H1 (cell line): Measurements from ENCODE around the gene TNS3. TPM values are rescaled to one million over a fixed set of nuclear protein-coding genes. Genes with fewer than 3 reads are reported as not detected.

ENCODE experiments used
- CTBP2 ChIP-seq: IDR thresholded peaks from 2 replicates; pipeline ENCODE4 v1.7.0; 2011; ENCODE audit warnings: borderline replicate concordance, mild to moderate bottlenecking, moderate library complexity, mixed read lengths, low read length; ENCODE audit not compliant: insufficient read depth, insufficient read length
- FOSL1 ChIP-seq: IDR thresholded peaks from 2 replicates; pipeline ENCODE4 v1.6.1; 2011; ENCODE audit warnings: mild to moderate bottlenecking, low read depth, low read length, moderate library complexity; ENCODE audit not compliant: insufficient read depth
- KDM5A ChIP-seq: fragments of 200-600 bp; IDR thresholded peaks from 2 replicates; pipeline ENCODE4 v1.7.1; 2012; ENCODE audit warnings: mild to moderate bottlenecking, low read length, inconsistent platforms, mixed read lengths
- NANOG ChIP-seq: IDR thresholded peaks from 2 replicates; pipeline ENCODE4 v1.6.1; 2011; ENCODE audit warnings: low read length, low read depth, mild to moderate bottlenecking, inconsistent platforms; ENCODE audit not compliant: insufficient read depth, poor library complexity, severe bottlenecking
- polyA plus RNA-seq, 7 experiments: library from polyadenylated mRNA; depleted of rRNA in 3 of 7; stranded (reverse) in 5 of 7; unstranded in 2 of 7; fragments of >200 nt in 5 of 7; fragments of 200-250 nt in 2 of 7; gene quantifications; 1 replicate in 5 of 7; 2 replicates in 1 of 7; 4 replicates in 1 of 7; pipeline versions ENCODE4 v1.2.1 to v1.2.3, GENCODE V29; 2011 to 2013; ENCODE audit warnings: missing spikeins in 2 of 7, mixed read lengths in 2 of 7
- total RNA-seq: library from RNA; stranded (reverse); fragmentation: NEBNext Ultra II Directional; extraction: Animal tissue kit (Norgen Biotek cat#: 25700); gene quantifications from 2 replicates; pipeline ENCODE4 v1.2.1, GENCODE V29; 2021
- TF ChIP-seq, protein P1 (sequence below): fragments of 300-600 bp; sonication (generic); IDR thresholded peaks from 2 replicates; pipeline ENCODE4 v1.7.1; 2012; ENCODE audit warnings: low read length, moderate library complexity, mild to moderate bottlenecking, inconsistent platforms; ENCODE audit not compliant: insufficient replicate concordance

The TNS3 gene
- total and polyA plus RNA-seq, 2 of the 8 experiments (the other 6 are each of a cell fraction or from before 2014, with no cell fraction given) = 11.9 to 24.2 TPM

DNA sequence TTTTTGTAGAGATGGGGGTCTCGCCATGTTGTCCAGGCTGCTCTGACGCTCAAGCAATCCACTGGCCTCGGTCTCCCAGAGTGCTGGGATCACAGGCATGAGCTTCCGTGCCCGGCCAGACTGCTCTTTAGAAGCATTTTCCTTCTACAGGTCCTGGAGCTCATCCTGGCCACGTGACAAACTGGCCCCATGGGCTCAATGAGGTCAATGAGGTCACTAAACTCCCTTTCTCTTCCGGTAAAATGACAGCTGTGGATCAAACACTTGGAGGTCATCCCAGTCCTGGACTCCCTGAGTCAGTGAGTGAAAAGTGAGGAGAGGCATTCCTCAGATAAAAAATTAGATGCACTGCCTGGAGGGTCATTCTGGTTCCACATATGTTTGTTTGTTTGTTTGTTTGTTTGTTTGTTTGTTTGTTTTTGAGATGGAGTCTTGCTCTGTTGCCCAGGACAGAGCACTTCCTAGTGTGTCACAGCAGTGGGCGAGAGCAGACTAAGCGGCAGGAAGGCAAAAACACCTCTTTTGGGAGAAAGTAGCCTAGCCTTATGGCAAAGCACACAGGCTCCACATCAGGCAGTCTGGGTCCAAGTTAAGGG, 134.9 kb downstream of the TNS3 start (continued):
- no peak for TF ChIP-seq KDM5A
- TF ChIP-seq CTBP2 = no peak
- TF ChIP-seq FOSL1 = no peak
- TF ChIP-seq, protein P1, sequence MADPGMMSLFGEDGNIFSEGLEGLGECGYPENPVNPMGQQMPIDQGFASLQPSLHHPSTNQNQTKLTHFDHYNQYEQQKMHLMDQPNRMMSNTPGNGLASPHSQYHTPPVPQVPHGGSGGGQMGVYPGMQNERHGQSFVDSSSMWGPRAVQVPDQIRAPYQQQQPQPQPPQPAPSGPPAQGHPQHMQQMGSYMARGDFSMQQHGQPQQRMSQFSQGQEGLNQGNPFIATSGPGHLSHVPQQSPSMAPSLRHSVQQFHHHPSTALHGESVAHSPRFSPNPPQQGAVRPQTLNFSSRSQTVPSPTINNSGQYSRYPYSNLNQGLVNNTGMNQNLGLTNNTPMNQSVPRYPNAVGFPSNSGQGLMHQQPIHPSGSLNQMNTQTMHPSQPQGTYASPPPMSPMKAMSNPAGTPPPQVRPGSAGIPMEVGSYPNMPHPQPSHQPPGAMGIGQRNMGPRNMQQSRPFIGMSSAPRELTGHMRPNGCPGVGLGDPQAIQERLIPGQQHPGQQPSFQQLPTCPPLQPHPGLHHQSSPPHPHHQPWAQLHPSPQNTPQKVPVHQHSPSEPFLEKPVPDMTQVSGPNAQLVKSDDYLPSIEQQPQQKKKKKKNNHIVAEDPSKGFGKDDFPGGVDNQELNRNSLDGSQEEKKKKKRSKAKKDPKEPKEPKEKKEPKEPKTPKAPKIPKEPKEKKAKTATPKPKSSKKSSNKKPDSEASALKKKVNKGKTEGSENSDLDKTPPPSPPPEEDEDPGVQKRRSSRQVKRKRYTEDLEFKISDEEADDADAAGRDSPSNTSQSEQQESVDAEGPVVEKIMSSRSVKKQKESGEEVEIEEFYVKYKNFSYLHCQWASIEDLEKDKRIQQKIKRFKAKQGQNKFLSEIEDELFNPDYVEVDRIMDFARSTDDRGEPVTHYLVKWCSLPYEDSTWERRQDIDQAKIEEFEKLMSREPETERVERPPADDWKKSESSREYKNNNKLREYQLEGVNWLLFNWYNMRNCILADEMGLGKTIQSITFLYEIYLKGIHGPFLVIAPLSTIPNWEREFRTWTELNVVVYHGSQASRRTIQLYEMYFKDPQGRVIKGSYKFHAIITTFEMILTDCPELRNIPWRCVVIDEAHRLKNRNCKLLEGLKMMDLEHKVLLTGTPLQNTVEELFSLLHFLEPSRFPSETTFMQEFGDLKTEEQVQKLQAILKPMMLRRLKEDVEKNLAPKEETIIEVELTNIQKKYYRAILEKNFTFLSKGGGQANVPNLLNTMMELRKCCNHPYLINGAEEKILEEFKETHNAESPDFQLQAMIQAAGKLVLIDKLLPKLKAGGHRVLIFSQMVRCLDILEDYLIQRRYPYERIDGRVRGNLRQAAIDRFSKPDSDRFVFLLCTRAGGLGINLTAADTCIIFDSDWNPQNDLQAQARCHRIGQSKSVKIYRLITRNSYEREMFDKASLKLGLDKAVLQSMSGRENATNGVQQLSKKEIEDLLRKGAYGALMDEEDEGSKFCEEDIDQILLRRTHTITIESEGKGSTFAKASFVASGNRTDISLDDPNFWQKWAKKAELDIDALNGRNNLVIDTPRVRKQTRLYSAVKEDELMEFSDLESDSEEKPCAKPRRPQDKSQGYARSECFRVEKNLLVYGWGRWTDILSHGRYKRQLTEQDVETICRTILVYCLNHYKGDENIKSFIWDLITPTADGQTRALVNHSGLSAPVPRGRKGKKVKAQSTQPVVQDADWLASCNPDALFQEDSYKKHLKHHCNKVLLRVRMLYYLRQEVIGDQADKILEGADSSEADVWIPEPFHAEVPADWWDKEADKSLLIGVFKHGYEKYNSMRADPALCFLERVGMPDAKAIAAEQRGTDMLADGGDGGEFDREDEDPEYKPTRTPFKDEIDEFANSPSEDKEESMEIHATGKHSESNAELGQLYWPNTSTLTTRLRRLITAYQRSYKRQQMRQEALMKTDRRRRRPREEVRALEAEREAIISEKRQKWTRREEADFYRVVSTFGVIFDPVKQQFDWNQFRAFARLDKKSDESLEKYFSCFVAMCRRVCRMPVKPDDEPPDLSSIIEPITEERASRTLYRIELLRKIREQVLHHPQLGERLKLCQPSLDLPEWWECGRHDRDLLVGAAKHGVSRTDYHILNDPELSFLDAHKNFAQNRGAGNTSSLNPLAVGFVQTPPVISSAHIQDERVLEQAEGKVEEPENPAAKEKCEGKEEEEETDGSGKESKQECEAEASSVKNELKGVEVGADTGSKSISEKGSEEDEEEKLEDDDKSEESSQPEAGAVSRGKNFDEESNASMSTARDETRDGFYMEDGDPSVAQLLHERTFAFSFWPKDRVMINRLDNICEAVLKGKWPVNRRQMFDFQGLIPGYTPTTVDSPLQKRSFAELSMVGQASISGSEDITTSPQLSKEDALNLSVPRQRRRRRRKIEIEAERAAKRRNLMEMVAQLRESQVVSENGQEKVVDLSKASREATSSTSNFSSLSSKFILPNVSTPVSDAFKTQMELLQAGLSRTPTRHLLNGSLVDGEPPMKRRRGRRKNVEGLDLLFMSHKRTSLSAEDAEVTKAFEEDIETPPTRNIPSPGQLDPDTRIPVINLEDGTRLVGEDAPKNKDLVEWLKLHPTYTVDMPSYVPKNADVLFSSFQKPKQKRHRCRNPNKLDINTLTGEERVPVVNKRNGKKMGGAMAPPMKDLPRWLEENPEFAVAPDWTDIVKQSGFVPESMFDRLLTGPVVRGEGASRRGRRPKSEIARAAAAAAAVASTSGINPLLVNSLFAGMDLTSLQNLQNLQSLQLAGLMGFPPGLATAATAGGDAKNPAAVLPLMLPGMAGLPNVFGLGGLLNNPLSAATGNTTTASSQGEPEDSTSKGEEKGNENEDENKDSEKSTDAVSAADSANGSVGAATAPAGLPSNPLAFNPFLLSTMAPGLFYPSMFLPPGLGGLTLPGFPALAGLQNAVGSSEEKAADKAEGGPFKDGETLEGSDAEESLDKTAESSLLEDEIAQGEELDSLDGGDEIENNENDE = no peak
- TF ChIP-seq NANOG = no peak
- TF ChIP-seq, all 59 proteins: peak for 0
